ENCODE measurements around the gene PTPRG. TPM values are rescaled to one million over a fixed set of nuclear protein-coding genes. Genes with fewer than 3 reads are reported as not detected.
"Not testable (repeated sequence)": the region's sequence is repeated elsewhere in the genome, so short reads cannot be mapped to it uniquely, and the experiment has no call there.

PTPRG gene
- total and polyA plus RNA-seq, 4 donors: 3.6 to 35.6 (median 8.1) TPM

DNA sequence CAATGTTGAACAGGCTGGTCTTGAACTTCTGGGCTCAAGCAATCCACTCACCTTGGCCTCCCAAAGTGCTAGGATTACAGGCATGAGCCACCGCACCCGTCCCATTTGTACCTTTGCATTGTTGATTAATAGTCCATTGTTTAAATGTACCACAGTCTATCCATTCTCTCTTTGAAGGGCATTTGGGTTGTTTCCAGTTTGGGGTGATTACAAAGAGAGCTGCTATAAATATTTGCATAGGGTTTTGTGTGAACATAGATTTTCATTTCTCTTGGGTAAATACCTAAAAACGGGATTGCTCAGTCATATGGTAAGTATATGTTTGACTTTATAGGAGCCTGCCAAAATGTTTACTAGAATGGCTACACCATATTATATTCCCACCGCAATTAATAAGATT lies 13.7 kb upstream of the PTPRG start:
- no peaks in the 10 kb centered on the region for H3K9me3 ChIP-seq (ENCODE audit: control insufficient read depth in 4 of 4, low read length in 3 of 4)
- H3K4me3 ChIP-seq (ENCODE audit: low read depth in 1 of 3, low read length in 3 of 3): no peak overlapping the region
- H3K9ac ChIP-seq (ENCODE audit: low read depth in 1 of 2, low read length in 2 of 2): no peak overlapping the region
- H3K27me3 ChIP-seq (ENCODE audit: control insufficient read depth in 4 of 4, insufficient read depth in 4 of 4, low read length in 3 of 4): no peaks in the 10 kb centered on the region
- WGBS: 69% methylated on average over 4 of the region's 4 CpGs
- no peaks in the 10 kb centered on the region for H3K4me1 ChIP-seq (ENCODE audit: control insufficient read depth in 4 of 4, insufficient read depth in 4 of 4, low read length in 3 of 4)
- no peak for DNase-seq (ENCODE audit: low spot score)
- no peak overlapping the region for H3K27ac ChIP-seq (ENCODE audit: low read depth in 1 of 2, low read length in 2 of 2)
- H3K36me3 ChIP-seq (ENCODE audit: control insufficient read depth in 4 of 4, insufficient read depth in 3 of 4, low read depth in 1 of 4, low read length in 3 of 4): peaks cover 0 to 1% (median 0%) of the 10 kb centered on the region in 4 donors
- TF ChIP-seq YY1 (IDR thresholded peaks at IDR 0.05) (no peak), SP1 (IDR thresholded peaks at IDR 0.05) (no peak), GABPA (IDR thresholded peaks at IDR 0.05 in 1 of 2, conservative IDR thresholded peaks at IDR 0.05 in 1 of 2) (no peak), RAD21 (IDR thresholded peaks at IDR 0.05) (no peak), JUND (IDR thresholded peaks at IDR 0.05) (no peak), HNF4G (IDR thresholded peaks at IDR 0.05) (no peak), FOXA2 (IDR thresholded peaks at IDR 0.05) (no peak), NR2F2 (IDR thresholded peaks at IDR 0.05) (no peak), FOXA1 (IDR thresholded peaks at IDR 0.05) (no peak)
- TF ChIP-seq, protein P1, sequence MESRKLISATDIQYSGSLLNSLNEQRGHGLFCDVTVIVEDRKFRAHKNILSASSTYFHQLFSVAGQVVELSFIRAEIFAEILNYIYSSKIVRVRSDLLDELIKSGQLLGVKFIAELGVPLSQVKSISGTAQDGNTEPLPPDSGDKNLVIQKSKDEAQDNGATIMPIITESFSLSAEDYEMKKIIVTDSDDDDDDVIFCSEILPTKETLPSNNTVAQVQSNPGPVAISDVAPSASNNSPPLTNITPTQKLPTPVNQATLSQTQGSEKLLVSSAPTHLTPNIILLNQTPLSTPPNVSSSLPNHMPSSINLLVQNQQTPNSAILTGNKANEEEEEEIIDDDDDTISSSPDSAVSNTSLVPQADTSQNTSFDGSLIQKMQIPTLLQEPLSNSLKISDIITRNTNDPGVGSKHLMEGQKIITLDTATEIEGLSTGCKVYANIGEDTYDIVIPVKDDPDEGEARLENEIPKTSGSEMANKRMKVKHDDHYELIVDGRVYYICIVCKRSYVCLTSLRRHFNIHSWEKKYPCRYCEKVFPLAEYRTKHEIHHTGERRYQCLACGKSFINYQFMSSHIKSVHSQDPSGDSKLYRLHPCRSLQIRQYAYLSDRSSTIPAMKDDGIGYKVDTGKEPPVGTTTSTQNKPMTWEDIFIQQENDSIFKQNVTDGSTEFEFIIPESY (IDR thresholded peaks at IDR 0.05): no peak
- TF ChIP-seq, protein P2, sequence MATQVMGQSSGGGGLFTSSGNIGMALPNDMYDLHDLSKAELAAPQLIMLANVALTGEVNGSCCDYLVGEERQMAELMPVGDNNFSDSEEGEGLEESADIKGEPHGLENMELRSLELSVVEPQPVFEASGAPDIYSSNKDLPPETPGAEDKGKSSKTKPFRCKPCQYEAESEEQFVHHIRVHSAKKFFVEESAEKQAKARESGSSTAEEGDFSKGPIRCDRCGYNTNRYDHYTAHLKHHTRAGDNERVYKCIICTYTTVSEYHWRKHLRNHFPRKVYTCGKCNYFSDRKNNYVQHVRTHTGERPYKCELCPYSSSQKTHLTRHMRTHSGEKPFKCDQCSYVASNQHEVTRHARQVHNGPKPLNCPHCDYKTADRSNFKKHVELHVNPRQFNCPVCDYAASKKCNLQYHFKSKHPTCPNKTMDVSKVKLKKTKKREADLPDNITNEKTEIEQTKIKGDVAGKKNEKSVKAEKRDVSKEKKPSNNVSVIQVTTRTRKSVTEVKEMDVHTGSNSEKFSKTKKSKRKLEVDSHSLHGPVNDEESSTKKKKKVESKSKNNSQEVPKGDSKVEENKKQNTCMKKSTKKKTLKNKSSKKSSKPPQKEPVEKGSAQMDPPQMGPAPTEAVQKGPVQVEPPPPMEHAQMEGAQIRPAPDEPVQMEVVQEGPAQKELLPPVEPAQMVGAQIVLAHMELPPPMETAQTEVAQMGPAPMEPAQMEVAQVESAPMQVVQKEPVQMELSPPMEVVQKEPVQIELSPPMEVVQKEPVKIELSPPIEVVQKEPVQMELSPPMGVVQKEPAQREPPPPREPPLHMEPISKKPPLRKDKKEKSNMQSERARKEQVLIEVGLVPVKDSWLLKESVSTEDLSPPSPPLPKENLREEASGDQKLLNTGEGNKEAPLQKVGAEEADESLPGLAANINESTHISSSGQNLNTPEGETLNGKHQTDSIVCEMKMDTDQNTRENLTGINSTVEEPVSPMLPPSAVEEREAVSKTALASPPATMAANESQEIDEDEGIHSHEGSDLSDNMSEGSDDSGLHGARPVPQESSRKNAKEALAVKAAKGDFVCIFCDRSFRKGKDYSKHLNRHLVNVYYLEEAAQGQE (IDR thresholded peaks at IDR 0.05): no peak
- TF ChIP-seq, protein P3, sequence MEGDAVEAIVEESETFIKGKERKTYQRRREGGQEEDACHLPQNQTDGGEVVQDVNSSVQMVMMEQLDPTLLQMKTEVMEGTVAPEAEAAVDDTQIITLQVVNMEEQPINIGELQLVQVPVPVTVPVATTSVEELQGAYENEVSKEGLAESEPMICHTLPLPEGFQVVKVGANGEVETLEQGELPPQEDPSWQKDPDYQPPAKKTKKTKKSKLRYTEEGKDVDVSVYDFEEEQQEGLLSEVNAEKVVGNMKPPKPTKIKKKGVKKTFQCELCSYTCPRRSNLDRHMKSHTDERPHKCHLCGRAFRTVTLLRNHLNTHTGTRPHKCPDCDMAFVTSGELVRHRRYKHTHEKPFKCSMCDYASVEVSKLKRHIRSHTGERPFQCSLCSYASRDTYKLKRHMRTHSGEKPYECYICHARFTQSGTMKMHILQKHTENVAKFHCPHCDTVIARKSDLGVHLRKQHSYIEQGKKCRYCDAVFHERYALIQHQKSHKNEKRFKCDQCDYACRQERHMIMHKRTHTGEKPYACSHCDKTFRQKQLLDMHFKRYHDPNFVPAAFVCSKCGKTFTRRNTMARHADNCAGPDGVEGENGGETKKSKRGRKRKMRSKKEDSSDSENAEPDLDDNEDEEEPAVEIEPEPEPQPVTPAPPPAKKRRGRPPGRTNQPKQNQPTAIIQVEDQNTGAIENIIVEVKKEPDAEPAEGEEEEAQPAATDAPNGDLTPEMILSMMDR (IDR thresholded peaks at IDR 0.05; ENCODE audit: low read depth, low read length, missing input control): no peak
- TF ChIP-seq, protein P4, sequence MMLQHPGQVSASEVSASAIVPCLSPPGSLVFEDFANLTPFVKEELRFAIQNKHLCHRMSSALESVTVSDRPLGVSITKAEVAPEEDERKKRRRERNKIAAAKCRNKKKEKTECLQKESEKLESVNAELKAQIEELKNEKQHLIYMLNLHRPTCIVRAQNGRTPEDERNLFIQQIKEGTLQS (IDR thresholded peaks at IDR 0.05): no peak

DNA sequence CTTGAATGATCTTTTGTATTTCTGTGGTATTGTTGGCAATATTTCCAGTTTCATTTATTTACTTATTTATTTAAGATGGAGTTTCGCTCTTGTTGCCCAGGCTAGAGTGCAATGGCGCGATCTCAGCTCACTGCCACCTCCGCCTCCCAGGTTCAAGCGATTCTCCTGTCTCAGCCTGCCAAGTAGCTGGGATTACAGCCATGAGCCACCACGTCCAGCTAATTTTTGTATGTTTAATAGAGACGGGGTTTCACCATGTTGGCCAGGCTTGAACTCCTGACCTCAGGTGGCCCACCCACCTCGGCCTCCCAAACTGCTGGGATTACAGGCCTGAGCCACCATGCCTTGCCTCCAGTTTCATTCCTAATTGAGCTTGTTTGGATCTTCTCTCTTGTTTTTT lies 8.7 kb upstream of the PTPRG start:
- TF ChIP-seq JUND (IDR thresholded peaks at IDR 0.05) (peak in 1 of 2 donors; percentile 20), YY1 (IDR thresholded peaks at IDR 0.05) (peak; percentile 83), RXRA (IDR thresholded peaks at IDR 0.05) (peak; percentile 62), HNF4A (conservative IDR thresholded peaks at IDR 0.05) (peak in 1 of 2 donors; percentile 38)
- WGBS: 37% methylated on average over 8 of the region's 8 CpGs
- not testable (repeated sequence) for DNase-seq (ENCODE audit: low spot score); H3K4me1 ChIP-seq (ENCODE audit: control insufficient read depth in 4 of 4, insufficient read depth in 4 of 4, low read length in 3 of 4); H3K9ac ChIP-seq (ENCODE audit: low read depth in 1 of 2, low read length in 2 of 2); H3K27me3 ChIP-seq (ENCODE audit: control insufficient read depth in 4 of 4, insufficient read depth in 4 of 4, low read length in 3 of 4); H3K36me3 ChIP-seq (ENCODE audit: control insufficient read depth in 4 of 4, insufficient read depth in 3 of 4, low read depth in 1 of 4, low read length in 3 of 4); H3K4me3 ChIP-seq (ENCODE audit: low read depth in 1 of 3, low read length in 3 of 3); H3K9me3 ChIP-seq (ENCODE audit: control insufficient read depth in 4 of 4, low read length in 3 of 4)
- H3K27ac ChIP-seq (ENCODE audit: low read depth in 1 of 2, low read length in 2 of 2): peak overlapping the region in 1 of 2 donors; percentile 31

All from liver (tissue), 9 donors.